ENCODE data around the gene ARFGEF2. TPM values are rescaled to one million over a fixed set of nuclear protein-coding genes. Genes with fewer than 3 reads are reported as not detected.

Gene ARFGEF2
- total and polyA plus RNA-seq, 2 donors (not counting 3 experiments of a cell fraction or from before 2014, with no cell fraction given), result 12.7 to 32.6 TPM

- dilution Hi-C loops (cut with MboI; ENCODE audit: extremely low pct_ligation_motif_present, low sequenced_read_pairs), result loop anchor here (25.0 kb wide), 1 partner anchor 262 kb away; no protein-coding TSS in a partner anchor
- ChIA-PET POLR2A (no interaction called here), CTCF (no interaction called here)
- Histone ChIP-seq H3K9ac (replicated peaks; ENCODE audit: extremely low read depth, insufficient read depth, low read length) (no peak overlapping the region), H3K9me3 (replicated peaks; ENCODE audit: control insufficient read depth, insufficient read depth, low read length) (no peaks in the 10 kb centered on the region), H3K4me3 (replicated peaks in 1 of 3; ENCODE audit: insufficient read depth in 1 of 3, low read depth in 1 of 3, low read length in 3 of 3) (no peak overlapping the region), H4K20me1 (replicated peaks; ENCODE audit: control insufficient read depth, extremely low read depth, insufficient read depth, low read length) (no peaks in the 10 kb centered on the region), H3K9me1 (replicated peaks; ENCODE audit: control insufficient read depth, extremely low read depth, insufficient read depth, low read length) (no peaks in the 10 kb centered on the region), H2AFZ (ENCODE audit: low read depth, low read length) (no peak overlapping the region), H3K4me1 (ENCODE audit: control insufficient read depth, extremely low read depth, insufficient read depth, low read length) (peaks cover 51% of the 10 kb centered on the region), H3K27ac (ENCODE audit: insufficient read depth, low read depth, low read length) (no peak overlapping the region), H3K79me2 (ENCODE audit: control insufficient read depth, insufficient read depth, low read length) (peaks cover 60% of the 10 kb centered on the region), H3K36me3 (ENCODE audit: control insufficient read depth in 2 of 2, extremely low read depth in 1 of 2, insufficient read depth in 2 of 2, low read length in 2 of 2) (no peaks in the 10 kb centered on the region), H3K27me3 (ENCODE audit: control insufficient read depth in 2 of 2, insufficient read depth in 2 of 2, low read length in 2 of 2) (no peaks in the 10 kb centered on the region), H3K4me2 (ENCODE audit: insufficient read depth, low read length) (no peak overlapping the region)
- no peak for TF ChIP-seq FOS (IDR thresholded peaks at IDR 0.05; ENCODE audit: borderline replicate concordance, insufficient read depth, low read length)
- no peak for TF ChIP-seq POLR2AphosphoS5 (IDR thresholded peaks at IDR 0.05; ENCODE audit: insufficient read depth, low read depth, low read length)
- TF ChIP-seq JUN (IDR thresholded peaks at IDR 0.05; ENCODE audit: borderline replicate concordance, insufficient read depth, insufficient read length, low read depth), result no peak
- no peak for TF ChIP-seq GATA2 (IDR thresholded peaks at IDR 0.05; ENCODE audit: insufficient read depth, insufficient read length, low read depth, low read length)
- TF ChIP-seq MAX (IDR thresholded peaks at IDR 0.05; ENCODE audit: insufficient read depth, insufficient read length), result no peak
- TF ChIP-seq CTCF (IDR thresholded peaks at IDR 0.05; ENCODE audit: extremely low read depth in 1 of 2, insufficient read depth in 1 of 2, low read depth in 1 of 2, low read length in 2 of 2), result no peak
- no peak for TF ChIP-seq MYC (IDR thresholded peaks at IDR 0.05; ENCODE audit: low read depth, low read length)
- TF ChIP-seq POLR2A (IDR thresholded peaks at IDR 0.05; ENCODE audit: low read depth, low read length), result no peak
- no peak for TF ChIP-seq EZH2 (IDR thresholded peaks at IDR 0.05; ENCODE audit: borderline replicate concordance, low read depth, low read length, severe bottlenecking)
- no peak for DNase-seq (ENCODE audit: low read depth, low spot score)
- no peak for FAIRE-seq
- no TSS peak for BruUV-seq (replicated peaks)
- intact Hi-C loops (cut with micrococcal nuclease), result loop anchor here (5.0 to 10.0 kb wide), 2 partner anchors 123 to 1610 kb away; partner anchors contain the start of gene CSE1L
Measured at GRCh38 chr20:48924756-48925109, 3.2 kb downstream of the ARFGEF2 start.
